NCI-H460 (cell line): ENCODE data around the gene PCOLCE2. TPM values are rescaled to one million over a fixed set of nuclear protein-coding genes. Genes with fewer than 3 reads are reported as not detected.

Source experiments
- DNase-seq: peaks from one replicate; pipeline ENCODE4 v3.0.0-alpha.2; 2016; ENCODE audit warnings: low read depth; ENCODE audit errors: extremely low read depth
- polyA plus RNA-seq: library from polyadenylated mRNA; depleted of rRNA; stranded (reverse); fragments of >200 nt; gene quantifications from 2 replicates; pipeline ENCODE4 v1.2.3, GENCODE V29; 2014; cell fraction: nucleus; rRNA removed
- total RNA-seq: library from RNA; depleted of rRNA; stranded (reverse); fragments of >200 nt; shearing (Covaris generic); gene quantifications from 2 replicates; pipeline ENCODE4 v1.2.3, GENCODE V29; 2014; rRNA removed

PCOLCE2 gene, protein sequence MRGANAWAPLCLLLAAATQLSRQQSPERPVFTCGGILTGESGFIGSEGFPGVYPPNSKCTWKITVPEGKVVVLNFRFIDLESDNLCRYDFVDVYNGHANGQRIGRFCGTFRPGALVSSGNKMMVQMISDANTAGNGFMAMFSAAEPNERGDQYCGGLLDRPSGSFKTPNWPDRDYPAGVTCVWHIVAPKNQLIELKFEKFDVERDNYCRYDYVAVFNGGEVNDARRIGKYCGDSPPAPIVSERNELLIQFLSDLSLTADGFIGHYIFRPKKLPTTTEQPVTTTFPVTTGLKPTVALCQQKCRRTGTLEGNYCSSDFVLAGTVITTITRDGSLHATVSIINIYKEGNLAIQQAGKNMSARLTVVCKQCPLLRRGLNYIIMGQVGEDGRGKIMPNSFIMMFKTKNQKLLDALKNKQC
- 19.2 and 20.8 TPM in 2 replicates for total RNA-seq
- 33.8 and 43.0 TPM in 2 replicates for polyA plus RNA-seq

DNA sequence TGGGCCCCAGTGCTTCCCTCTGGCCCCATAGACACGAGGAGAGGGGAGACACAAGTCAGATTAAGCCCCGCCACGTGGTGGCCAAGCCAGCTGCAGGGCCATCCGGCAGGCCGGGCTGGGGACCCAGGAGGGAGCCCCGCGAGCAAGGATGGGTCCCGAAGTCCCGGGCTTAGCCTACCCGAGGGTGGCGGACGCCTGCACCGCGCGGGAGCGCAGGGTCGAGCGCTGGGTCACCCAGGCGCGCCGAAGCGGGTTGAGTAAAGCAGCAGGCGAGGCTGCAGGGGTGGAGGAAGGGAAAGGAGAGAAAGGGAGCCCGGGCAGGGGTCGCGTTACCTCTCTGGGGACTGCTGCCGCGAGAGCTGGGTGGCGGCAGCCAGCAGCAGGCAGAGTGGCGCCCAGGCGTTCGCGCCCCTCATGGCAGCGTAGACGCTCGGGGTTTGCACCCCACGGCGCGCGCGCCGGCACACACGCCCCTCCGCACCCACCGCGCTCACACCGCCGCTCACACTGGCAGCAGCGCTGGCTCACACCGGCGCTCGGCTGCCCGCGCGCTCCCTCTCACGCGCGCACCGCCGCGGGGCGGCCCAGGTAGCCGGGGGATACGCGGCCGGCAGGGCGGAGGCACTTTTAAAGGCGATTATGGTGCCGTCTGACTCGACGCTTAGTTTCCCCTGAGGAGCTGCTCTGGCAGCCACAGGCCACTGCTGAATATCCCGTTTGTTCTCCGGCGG, at the start of gene PCOLCE2:
PCOLCE2 (minus strand) TSS at position 603 of the 731 bp plus-strand sequence; CDS start at position 416, 187 bp downstream.
- DNase-seq = no peak

DNA sequence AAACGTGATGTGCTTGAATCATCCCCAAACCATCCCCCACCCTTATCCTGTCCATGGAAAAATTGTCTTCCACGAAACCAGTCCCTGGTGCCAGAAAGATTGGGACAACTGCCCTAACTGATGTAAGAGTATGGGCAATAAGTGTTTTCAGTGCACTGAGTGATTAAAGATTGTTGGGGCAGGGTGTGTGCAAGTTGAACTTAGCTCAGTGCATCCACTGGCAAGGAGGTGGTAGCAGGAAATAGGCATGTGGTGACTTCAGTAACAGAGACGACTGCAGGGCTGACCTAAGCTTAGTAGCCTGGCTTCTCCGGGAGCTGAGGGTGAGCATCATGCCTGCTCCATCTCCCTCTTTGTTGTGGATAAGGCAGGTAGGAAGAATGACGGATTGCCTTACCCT, 47.1 kb upstream of the PCOLCE2 start:
- no peak for DNase-seq

DNA sequence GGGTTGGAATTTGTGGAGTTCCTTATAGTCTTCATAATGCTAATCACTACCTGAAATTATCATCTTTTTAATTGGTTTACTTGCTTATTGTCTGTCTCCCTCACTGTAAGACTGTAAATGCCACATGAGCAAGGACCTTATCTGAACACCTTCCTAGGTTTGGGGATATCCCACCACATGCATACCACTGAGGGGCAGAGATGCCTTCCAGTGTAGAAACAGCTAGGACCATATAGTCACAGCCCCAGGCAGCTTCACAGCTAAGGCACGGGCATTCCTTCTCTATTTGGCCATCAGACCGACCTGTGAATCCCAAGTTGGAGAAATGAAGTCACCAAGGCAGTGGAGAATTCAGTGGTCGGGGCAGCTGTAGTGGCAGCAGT, 46.0 kb upstream of the PCOLCE2 start:
- DNase-seq = no peak

DNA sequence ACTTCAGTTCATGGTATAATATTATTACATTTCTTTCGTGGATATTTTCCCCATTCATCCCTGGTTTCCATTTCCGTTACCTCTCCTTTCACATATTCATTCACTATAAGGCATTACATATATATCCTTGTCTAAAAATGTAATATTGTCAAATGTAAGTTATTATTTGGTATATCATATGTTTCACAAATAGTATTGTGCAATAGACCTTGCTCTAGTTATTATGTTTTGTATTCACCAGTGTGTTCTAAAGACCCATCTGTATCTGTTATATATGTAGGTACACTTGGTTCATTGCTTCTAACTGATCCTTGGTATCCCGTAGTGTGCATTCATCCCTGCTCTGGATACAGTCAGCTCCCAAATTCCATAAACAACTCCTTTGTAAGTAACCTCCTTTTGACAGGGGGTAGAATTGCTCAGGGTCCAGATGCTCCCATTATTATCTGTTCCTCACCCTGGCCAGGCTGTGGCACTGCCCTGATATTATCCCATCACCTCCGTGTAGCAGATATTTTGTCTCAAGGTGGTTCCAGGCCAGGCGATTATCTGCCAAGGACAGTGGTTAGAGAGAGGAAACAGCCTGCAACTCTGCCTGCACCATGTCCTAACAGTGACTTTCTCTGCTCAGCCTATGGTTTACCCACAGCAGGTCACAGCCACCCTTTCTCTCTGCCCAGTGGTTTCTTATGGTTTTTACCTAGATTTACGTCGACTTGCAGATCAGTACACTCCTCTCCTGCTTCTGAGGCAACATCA, 45.4 kb upstream of the PCOLCE2 start:
- no peak for DNase-seq

DNA sequence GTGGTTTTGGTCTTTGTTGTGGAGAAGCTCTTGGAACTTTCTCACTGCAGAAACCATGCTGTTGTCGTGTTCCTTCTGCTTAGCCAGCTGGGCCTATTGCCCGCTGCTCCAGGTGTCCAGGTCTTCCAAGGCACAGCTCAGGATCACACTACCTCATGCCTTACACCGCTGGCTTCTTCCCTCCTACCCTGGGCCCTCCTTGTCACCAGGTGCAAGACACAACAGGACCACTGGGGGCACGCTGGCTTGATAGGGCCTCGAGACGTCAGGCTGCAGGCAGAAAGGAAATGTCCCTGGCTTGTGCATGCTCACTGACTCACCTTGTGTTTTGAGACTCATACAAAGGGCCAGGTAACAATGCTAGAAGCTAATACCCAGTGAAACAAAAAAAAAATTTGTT, 42.3 kb upstream of the PCOLCE2 start:
- DNase-seq = no peak

DNA sequence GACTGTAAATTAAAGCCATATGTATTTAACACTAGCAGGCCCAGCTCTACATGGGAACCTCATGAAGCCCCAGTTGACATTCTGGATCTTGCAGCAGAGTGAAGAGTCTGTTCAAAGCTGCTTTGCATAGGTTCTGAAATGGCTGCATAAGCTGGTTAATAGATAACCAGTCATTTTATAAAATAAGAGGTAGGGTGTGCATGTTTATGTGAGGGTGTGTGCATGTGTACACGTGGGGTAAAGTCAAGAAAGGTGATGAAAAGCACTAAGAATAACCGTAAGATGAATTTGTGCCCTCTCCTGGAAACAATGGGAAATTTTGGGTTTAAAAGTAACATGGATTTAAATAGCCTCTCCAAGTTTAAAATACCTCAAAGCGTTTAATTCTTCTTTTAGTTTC, 41.6 kb upstream of the PCOLCE2 start:
- DNase-seq = no peak

DNA sequence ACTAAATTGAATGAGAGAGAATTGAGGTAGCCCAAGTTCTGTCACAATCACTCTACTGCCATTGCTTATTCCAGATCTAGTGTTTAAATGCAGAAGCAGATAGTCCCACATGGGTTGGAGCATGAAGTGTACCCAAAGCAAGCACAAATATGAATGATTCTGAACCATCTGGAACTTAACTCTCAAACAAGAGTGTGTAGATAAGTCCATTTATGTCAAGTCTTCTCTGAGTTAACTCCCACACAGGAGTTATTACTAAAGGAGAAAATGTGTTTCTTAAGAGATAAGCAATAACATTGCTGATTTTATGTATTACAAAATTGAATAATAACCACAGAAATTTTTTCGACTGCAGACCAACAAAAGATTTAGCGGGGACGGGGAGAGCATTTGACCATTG, 41.0 kb upstream of the PCOLCE2 start:
- DNase-seq = no peak

DNA sequence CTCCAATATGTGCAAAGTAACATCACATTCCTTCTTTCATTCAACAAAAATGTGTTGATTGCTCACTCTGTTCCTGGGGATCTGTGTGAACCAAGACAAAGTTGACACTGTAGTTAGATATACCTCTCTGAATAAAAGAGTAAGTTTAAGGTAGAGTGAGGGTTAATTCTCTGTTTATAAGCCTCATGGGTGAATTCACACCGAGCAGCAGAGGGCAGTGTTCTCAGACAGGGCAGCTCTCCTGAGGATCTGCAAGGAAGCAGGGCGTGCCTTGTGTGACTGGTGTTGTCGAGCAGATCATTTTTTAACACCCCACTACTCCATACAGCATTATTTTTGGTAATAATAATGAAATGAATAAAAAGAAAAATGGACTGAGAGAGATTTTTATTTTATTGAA, 40.2 kb upstream of the PCOLCE2 start:
- peak; percentile 43 for DNase-seq

DNA sequence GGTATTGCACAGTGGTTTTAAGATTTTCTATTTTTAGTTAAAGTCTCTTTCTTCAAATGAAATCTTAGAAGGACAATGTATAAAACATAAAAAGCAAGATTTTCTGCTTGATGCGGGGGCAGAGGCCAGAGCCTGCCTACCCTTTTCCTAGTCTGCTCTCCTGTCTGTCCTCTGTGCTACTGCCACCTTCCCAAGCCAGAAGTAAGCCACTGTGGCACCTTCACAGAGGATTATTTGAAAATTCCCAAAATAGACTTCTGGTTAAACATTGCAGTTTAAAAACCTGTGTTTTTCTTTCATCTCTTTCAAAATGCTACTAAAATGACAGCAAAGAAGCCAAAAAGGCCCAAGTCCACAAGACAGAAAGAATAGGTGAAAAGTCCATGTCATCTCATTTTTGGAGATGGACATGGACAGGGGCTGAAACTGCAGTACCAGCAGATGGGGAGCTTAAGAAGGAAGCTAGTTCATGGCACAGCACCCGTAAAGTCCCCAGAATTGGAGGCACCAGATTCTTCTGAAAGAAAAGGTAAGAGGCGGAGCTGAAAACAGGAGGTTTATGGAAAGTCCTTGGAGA, 37.6 kb upstream of the PCOLCE2 start:
- no peak for DNase-seq

DNA sequence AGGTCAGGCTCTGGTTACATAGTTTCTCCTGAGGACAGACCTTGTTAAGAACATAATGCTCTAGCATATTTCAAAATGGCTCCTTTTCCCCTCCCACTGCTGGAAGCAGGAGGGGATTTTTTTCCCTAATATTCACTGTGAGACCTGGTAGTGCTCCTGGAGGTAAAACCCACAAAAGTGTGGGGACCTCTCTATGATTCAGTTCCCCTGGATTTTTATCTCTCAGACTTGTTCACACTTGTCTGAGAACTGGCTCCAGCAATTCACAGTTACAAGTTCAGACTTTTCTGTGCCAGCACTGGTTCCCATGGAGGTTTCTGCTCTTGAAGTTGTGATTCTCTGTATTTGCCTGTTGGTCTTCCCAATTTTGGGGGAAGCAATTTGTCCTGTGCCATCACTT, 36.3 kb upstream of the PCOLCE2 start:
- DNase-seq = no peak

DNA sequence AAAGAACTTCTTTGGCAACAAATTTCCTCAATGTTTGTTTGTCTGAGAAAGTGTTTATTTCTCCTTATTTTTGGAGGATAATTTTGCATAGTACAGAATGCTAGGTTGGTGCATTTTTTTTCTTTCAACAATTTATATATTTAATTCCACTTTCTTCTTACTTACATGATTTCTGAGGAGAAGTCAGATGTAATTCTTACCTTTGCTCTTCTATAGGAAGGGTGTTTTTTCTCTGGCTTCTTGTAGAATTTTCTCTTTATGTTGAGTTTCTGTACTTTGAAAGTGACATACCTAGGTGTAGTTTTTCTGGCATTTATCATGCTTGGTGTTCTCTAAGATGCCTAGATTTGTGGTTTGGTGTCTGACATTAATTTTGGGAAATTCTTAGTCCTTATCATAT, 34.8 kb upstream of the PCOLCE2 start:
- DNase-seq = no peak

DNA sequence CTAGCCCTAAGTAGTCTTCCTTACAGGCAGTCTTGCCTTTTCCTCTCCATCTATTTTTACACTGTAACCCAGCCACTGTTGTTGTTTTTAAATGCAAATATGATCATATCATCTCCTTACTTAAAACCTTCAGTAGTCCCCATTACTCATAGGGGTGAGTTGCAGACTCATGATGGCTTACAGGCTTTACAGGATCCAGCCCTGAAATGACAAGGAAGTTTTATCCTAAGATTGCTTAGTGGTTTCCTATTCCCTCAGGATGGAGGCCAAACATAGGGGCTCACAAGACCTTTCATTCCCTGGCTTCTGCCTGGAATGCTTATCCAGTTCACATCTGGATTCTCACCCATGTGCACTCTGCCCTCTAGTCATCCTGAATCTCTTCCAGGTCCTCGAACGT, 27.7 kb upstream of the PCOLCE2 start:
- DNase-seq = no peak

DNA sequence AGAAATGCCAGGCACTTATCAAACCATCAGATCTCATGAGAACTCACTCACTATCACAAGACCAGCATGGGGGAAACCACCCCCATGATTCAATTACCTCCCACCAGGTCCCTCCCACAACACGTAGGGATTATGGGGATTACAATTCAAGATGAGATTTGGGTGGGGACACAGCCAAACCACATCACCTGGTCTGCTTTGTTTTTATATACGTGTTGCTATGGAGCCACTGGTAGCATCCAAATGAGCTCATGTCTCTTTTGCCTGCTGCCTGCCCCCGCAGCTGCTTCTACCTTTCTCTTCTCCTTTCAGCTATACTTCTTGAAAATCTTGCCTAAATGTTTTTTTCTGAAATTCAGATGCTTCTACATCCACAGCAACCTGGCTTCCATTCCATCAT, 26.8 kb upstream of the PCOLCE2 start:
- no peak for DNase-seq

DNA sequence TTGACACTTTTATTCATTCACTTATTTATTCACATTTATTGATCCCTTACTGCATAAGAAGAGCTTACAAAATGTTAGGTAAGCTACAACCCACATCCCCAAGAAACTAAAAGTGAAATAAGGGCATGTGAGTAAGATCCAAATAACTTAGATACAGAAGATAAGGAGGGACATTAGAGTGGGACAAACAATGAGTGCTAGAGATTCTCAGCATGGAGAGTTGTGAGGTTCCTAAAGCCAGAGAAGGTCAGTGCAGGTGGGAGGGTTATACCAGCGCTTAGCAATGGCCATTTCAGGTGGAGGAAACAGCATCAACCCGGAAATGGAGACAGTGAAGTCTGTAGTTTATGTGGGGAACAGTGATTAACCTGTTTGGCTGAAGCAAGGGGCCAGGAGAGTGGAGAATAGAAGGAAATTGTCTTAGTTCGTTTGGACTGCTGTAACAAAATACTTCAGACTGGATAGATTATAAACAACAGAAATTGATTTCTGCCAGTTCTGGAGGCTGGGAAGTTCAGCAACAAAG, 25.5 kb upstream of the PCOLCE2 start:
- no peak for DNase-seq

DNA sequence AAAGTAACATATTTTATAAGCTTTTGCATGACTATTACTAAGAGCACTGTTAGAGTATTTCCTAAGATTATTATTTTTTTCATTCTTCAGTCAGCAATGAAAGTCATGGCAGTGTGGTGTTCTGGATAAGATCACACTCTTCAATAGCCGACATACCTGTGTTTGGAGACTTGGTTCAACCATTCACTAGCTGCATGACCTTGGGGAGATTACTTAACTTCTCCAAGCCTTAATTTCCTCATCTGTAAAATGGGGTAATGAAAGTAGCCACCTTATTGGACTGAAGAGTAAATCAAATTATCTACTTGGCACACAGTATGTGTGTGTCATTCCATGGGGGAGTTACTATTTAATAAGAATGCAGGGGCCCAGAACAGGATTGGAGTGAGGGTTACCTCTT, 24.5 kb upstream of the PCOLCE2 start:
- DNase-seq = no peak

DNA sequence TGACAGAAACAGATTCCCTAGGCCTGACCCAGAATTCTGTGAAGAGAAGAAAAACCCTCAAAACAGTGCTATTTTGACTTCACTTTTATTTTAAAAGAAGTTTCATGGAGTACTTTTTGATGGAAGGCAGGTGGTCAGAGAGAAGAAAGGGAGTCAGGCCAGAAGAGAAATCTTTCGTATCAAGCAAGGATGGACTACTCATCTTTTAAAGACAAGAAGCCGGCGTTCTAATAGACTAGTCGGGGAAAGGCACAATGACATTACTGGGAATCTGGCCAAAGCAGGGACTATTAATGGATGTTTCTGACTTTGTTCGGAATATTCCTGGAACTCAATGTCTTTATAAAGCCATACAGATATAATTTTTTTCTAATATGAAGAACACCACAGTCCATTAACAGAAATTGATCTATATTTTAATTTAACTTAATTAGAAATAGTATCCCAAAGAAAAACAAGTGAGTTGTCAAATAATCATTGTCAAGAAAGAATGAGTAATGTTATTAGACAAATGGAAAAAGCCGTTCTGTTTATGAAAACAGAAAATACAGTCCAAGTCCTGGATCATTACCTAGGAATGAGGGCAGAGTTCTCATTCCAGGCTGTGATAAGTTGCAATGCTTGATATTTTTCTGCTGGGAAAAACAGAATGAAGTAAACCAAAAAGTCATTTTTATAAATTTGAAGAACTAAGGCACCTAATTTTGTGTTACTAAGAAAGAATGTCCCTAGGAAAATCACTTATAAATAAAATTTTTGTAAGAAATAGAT, 23.7 kb upstream of the PCOLCE2 start:
- no peak for DNase-seq

DNA sequence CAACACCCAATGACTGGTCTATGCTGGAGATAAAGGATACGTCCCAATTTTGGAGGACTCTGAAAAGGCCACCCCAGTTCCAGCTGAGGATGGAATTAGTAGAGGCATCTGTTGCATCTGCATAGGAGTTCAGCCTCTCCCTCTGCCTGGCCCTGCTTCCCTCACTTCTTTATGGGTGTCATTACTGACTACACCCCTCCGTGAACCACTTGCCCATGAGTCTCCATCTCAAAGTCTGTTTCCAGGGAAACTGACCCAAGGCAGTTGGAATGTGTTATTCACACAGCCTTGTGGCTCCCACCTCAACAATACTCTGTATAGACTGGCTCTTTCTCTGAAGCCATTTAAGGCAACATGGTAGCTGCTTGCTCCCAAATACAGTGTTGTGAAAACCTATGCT, 21.4 kb upstream of the PCOLCE2 start:
- DNase-seq = no peak

DNA sequence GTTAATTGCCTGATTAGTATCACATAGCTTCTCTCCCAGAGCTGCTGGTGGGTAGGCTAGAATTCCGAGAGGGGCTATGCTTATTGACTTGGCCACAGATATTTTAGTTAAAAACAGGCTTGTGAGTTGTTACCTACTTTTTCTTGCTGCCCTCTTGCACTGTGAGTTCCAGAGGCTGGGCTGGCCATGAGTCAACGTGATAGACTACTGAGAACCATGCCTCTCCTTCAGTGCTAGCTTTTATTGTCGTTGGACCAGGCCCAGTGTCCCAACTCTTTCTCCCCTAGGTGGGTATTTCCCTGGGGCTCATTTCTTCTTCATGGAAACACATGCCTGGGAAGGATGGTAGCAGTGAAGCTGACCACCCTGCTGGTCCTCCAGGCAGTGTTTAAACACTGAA, 20.4 kb upstream of the PCOLCE2 start:
- DNase-seq = no peak

DNA sequence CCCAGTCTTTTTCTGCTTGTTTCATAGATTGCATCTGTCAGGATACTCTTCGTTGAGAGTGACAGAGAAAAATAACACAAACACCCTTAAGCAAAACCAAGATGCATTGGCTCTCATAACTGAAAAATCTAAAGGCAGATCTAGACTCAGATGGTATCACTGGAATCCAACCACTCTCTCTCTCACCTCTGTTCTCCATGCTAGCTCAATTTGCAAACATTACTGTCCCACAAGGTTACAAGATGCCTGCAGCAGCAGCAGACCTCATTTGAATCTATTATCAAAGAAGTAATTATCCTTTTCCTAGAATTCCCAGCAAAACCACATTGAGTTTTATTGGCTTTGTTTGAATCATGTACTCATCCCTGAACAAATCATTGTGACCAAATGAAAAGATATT, 19.1 kb upstream of the PCOLCE2 start:
- no peak for DNase-seq
